ENCODE results near the gene SLC39A9. TPM values are rescaled to one million over a fixed set of nuclear protein-coding genes. Genes with fewer than 3 reads are reported as not detected.

SLC39A9 gene
- total RNA-seq, 1 experiment from 2014 or later: 44.1 TPM

DNA sequence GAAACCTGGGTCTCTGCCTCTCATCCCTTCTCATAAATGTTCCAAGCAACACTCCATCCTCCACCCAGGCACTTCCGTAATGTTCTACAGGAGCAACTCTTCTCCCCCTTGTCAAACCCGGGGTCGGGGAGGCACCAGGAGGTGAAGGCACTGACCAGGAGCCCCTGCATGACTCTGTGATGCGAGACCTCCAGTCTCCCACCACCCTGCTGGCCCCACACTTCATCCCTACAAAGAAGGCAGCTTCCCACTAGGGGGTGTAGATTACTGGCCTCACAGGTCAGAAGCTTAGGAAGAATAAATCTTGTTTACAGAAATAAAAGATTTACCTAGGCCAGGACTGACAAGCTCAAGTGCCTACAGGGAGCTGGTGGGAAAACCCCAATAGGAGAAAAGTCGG, 47.6 kb upstream of the SLC39A9 start:
- ChIA-PET POLR2A (no interaction called here), CTCF (interaction anchor here (1.1 to 7.8 kb wide), 5 partner anchors 11 to 108 kb away, joined by 3 to 60 read pairs (median 5); partner anchors contain the start of gene GALNT16)
- TF ChIP-seq GRHL2 (CRISPR knock-in tag; IDR thresholded peaks at IDR 0.05; ENCODE audit: insufficient replicate concordance, severe bottlenecking): no peak
- TF ChIP-seq, protein P1, sequence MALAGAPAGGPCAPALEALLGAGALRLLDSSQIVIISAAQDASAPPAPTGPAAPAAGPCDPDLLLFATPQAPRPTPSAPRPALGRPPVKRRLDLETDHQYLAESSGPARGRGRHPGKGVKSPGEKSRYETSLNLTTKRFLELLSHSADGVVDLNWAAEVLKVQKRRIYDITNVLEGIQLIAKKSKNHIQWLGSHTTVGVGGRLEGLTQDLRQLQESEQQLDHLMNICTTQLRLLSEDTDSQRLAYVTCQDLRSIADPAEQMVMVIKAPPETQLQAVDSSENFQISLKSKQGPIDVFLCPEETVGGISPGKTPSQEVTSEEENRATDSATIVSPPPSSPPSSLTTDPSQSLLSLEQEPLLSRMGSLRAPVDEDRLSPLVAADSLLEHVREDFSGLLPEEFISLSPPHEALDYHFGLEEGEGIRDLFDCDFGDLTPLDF (CRISPR knock-in tag; IDR thresholded peaks at IDR 0.05): no peak
- H3K27me3 Mint-ChIP-seq (ENCODE audit: low read depth): no peaks in the 10 kb centered on the region; the same call in 1 of the 2 replicates
- DNase-seq (ENCODE audit: low spot score) (no peak), ATAC-seq (no peak)
- H3K9me3 Mint-ChIP-seq: no peaks in the 10 kb centered on the region
- peaks cover 21% of the 10 kb centered on the region for H3K4me1 Mint-ChIP-seq
- no peak overlapping the region for H3K4me3 Mint-ChIP-seq
- H3K36me3 Mint-ChIP-seq: no peaks in the 10 kb centered on the region
- H3K27ac Mint-ChIP-seq: no peak overlapping the region

DNA sequence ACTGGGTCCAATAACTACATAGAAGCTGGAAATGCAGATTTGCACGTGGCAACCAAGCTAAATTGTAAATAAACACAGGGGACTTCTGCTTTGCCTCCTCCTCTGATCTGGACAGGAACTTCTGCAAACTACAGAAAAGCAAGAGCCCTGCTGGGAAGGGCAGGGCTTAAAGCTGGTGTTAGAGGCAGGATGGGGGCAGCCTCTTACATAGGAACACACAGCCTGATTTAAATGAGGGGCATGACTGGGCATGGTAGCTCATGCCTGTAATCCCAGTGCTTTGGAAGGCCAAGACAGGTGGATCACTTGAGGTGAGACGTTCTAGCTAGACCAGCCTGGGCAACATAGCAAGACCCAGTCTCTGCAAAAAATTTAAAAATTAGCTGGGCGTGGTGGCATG, 47.1 kb upstream of the SLC39A9 start:
- Mint-ChIP-seq H3K9me3 (no peaks in the 10 kb centered on the region), H3K4me1 (peaks cover 21% of the 10 kb centered on the region), H3K27ac (no peak overlapping the region), H3K4me3 (no peak overlapping the region), H3K27me3 (ENCODE audit: low read depth) (no peaks in the 10 kb centered on the region; the same call in 1 of the 2 replicates), H3K36me3 (no peaks in the 10 kb centered on the region)
- no peak for DNase-seq (ENCODE audit: low spot score)
- CTCF ChIA-PET: interaction anchor here (1.1 to 7.8 kb wide), 5 partner anchors 11 to 108 kb away, joined by 3 to 60 read pairs (median 5); partner anchors contain the start of gene GALNT16
- ATAC-seq: no peak
- TF ChIP-seq, protein P2, sequence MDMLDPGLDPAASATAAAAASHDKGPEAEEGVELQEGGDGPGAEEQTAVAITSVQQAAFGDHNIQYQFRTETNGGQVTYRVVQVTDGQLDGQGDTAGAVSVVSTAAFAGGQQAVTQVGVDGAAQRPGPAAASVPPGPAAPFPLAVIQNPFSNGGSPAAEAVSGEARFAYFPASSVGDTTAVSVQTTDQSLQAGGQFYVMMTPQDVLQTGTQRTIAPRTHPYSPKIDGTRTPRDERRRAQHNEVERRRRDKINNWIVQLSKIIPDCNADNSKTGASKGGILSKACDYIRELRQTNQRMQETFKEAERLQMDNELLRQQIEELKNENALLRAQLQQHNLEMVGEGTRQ (CRISPR knock-in tag; IDR thresholded peaks at IDR 0.05): no peak
- TF ChIP-seq ZNF121 (CRISPR knock-in tag; IDR thresholded peaks at IDR 0.05) (peak; percentile 78), SOX15 (CRISPR knock-in tag; IDR thresholded peaks at IDR 0.05) (no peak), GTF2I (CRISPR knock-in tag; conservative IDR thresholded peaks at IDR 0.05) (no peak)
- POLR2A ChIA-PET: no interaction called here

DNA sequence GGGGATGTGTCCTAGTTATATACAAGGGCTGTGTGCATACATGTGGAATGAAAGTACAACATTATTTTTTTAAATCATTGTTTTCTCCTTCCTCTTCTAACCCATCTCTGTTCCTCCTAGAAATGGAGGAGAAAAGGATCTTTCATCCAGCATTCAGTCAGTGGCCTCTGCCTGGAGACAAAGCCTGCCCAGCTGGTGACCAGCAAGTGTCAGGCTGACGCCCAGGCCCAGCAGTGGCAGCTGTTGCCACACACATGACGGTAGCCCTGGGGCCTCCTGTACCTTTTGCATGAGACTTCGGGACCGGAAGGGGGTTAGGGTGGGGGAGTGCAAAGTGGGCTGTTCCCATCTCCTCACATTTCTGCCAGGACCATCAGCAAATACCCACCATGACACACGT, 46.6 kb upstream of the SLC39A9 start:
- CTCF ChIA-PET: interaction anchor here (1.1 to 7.8 kb wide), 5 partner anchors 11 to 223 kb away, joined by 3 to 60 read pairs (median 5); partner anchors contain the start of gene GALNT16
- DNase-seq (ENCODE audit: low spot score) (no peak), ATAC-seq (no peak)
- Mint-ChIP-seq H3K9me3 (no peaks in the 10 kb centered on the region), H3K27ac (no peak overlapping the region), H3K4me1 (peaks cover 16% of the 10 kb centered on the region), H3K36me3 (no peaks in the 10 kb centered on the region), H3K27me3 (ENCODE audit: low read depth) (no peaks in the 10 kb centered on the region; the same call in 1 of the 2 replicates), H3K4me3 (no peak overlapping the region)
- POLR2A ChIA-PET: no interaction called here
- TF ChIP-seq RELA (CRISPR knock-in tag; IDR thresholded peaks at IDR 0.05; ENCODE audit: borderline replicate concordance): no peak
- TF ChIP-seq, protein P3, sequence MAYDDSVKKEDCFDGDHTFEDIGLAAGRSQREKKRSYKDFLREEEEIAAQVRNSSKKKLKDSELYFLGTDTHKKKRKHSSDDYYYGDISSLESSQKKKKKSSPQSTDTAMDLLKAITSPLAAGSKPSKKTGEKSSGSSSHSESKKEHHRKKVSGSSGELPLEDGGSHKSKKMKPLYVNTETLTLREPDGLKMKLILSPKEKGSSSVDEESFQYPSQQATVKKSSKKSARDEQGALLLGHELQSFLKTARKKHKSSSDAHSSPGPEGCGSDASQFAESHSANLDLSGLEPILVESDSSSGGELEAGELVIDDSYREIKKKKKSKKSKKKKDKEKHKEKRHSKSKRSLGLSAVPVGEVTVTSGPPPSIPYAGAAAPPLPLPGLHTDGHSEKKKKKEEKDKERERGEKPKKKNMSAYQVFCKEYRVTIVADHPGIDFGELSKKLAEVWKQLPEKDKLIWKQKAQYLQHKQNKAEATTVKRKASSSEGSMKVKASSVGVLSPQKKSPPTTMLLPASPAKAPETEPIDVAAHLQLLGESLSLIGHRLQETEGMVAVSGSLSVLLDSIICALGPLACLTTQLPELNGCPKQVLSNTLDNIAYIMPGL (CRISPR knock-in tag; IDR thresholded peaks at IDR 0.05): no peak
- TF ChIP-seq, protein P1 (CRISPR knock-in tag; IDR thresholded peaks at IDR 0.05): no peak
- TF ChIP-seq, protein P4, sequence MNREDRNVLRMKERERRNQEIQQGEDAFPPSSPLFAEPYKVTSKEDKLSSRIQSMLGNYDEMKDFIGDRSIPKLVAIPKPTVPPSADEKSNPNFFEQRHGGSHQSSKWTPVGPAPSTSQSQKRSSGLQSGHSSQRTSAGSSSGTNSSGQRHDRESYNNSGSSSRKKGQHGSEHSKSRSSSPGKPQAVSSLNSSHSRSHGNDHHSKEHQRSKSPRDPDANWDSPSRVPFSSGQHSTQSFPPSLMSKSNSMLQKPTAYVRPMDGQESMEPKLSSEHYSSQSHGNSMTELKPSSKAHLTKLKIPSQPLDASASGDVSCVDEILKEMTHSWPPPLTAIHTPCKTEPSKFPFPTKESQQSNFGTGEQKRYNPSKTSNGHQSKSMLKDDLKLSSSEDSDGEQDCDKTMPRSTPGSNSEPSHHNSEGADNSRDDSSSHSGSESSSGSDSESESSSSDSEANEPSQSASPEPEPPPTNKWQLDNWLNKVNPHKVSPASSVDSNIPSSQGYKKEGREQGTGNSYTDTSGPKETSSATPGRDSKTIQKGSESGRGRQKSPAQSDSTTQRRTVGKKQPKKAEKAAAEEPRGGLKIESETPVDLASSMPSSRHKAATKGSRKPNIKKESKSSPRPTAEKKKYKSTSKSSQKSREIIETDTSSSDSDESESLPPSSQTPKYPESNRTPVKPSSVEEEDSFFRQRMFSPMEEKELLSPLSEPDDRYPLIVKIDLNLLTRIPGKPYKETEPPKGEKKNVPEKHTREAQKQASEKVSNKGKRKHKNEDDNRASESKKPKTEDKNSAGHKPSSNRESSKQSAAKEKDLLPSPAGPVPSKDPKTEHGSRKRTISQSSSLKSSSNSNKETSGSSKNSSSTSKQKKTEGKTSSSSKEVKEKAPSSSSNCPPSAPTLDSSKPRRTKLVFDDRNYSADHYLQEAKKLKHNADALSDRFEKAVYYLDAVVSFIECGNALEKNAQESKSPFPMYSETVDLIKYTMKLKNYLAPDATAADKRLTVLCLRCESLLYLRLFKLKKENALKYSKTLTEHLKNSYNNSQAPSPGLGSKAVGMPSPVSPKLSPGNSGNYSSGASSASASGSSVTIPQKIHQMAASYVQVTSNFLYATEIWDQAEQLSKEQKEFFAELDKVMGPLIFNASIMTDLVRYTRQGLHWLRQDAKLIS (CRISPR knock-in tag; IDR thresholded peaks at IDR 0.05; ENCODE audit: borderline replicate concordance): no peak
- TF ChIP-seq SMAD3 (CRISPR knock-in tag; IDR thresholded peaks at IDR 0.05; ENCODE audit: borderline replicate concordance): no peak
- TF ChIP-seq MXD4 (CRISPR knock-in tag; IDR thresholded peaks at IDR 0.05; ENCODE audit: borderline replicate concordance): no peak
- TF ChIP-seq CREM (CRISPR knock-in tag; IDR thresholded peaks at IDR 0.05): no peak
- TF ChIP-seq HMGA2 (CRISPR knock-in tag; IDR thresholded peaks at IDR 0.05): no peak
- TF ChIP-seq, protein P5, sequence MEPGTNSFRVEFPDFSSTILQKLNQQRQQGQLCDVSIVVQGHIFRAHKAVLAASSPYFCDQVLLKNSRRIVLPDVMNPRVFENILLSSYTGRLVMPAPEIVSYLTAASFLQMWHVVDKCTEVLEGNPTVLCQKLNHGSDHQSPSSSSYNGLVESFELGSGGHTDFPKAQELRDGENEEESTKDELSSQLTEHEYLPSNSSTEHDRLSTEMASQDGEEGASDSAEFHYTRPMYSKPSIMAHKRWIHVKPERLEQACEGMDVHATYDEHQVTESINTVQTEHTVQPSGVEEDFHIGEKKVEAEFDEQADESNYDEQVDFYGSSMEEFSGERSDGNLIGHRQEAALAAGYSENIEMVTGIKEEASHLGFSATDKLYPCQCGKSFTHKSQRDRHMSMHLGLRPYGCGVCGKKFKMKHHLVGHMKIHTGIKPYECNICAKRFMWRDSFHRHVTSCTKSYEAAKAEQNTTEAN (CRISPR knock-in tag; IDR thresholded peaks at IDR 0.05): no peak
- TF ChIP-seq, protein P6, sequence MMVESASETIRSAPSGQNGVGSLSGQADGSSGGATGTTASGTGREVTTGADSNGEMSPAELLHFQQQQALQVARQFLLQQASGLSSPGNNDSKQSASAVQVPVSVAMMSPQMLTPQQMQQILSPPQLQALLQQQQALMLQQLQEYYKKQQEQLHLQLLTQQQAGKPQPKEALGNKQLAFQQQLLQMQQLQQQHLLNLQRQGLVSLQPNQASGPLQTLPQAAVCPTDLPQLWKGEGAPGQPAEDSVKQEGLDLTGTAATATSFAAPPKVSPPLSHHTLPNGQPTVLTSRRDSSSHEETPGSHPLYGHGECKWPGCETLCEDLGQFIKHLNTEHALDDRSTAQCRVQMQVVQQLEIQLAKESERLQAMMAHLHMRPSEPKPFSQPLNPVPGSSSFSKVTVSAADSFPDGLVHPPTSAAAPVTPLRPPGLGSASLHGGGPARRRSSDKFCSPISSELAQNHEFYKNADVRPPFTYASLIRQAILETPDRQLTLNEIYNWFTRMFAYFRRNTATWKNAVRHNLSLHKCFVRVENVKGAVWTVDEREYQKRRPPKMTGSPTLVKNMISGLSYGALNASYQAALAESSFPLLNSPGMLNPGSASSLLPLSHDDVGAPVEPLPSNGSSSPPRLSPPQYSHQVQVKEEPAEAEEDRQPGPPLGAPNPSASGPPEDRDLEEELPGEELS (CRISPR knock-in tag; IDR thresholded peaks at IDR 0.05): no peak
- no peak for TF ChIP-seq JAZF1 (CRISPR knock-in tag; IDR thresholded peaks at IDR 0.05)
- TF ChIP-seq NR2C2 (CRISPR knock-in tag; IDR thresholded peaks at IDR 0.05): no peak
- TF ChIP-seq ZNF121 (CRISPR knock-in tag; IDR thresholded peaks at IDR 0.05): no peak
- TF ChIP-seq EMX1 (CRISPR knock-in tag; IDR thresholded peaks at IDR 0.05): no peak
- no peak for TF ChIP-seq OVOL2 (CRISPR knock-in tag; IDR thresholded peaks at IDR 0.05; ENCODE audit: borderline replicate concordance)
